GM21737 (cell line): Measurements from ENCODE around the gene BPTF.
"Not testable (repeated sequence)": the region's sequence is repeated elsewhere in the genome, so short reads cannot be mapped to it uniquely, and the experiment has no call there.

ENCODE experiments used
- ATAC-seq: cut with Tn5 transposase; IDR thresholded peaks from one replicate; pipeline ENCODE4 v1.9.1; 2021; ENCODE audit warnings: mild to moderate bottlenecking, moderate library complexity; ENCODE audit not compliant: unreplicated experiment

The BPTF gene

DNA sequence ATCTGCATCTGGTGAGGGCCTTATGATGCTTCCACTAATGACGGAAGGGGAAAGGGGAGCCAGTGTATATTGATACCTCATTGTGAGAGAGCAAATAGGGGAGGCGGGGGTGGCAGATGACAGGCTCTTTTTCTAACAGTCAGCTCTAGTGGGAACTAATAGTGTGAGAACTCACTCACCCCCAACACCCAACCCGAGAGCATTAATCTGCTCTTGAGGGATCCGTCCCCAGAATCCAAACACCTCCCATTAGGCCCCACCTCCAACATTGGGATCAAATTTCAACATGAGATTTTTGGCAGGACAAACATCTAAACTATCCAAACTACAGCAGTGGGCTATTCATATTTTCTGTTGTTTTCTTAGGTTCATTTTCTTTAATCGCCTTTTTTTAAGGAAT is 54.4 kb downstream of the BPTF start:
- ATAC-seq: no peak

DNA sequence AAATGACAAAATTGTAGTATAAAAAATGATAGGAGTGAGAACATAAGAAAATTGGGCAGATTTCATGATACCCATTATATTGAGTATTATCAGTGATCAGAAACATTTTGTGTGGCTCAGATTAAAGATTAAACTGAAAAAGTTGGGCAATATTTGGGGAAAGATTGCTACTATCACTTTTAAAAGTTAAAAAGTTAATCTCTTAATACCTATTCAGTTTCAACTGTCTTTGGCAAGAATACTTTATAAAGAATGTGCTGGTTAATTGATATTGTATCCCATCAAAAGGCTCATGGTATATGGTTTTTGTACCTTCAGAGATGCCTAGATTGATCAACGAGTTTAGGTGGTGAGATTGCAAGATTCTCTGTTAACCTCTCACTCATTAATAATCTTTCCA is 55.8 kb downstream of the BPTF start:
- no peak for ATAC-seq

DNA sequence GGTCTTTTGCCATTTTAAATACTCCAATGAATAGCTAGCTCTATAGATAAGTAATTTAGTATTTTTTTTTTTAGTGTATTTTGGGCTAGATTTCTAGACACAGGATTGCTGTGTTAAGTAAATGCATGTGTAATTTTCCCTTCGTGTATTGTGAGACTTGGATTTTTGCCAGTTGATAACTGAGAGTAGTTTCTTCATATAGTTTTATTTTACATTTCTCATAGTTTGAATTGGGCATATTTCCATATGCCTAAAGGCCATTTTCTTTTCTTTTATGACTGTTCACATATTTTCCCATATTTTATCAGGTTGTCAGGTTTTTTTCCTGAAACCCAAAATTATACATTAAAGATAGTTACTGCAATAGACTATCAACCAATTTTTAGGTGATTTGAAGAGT is 59.4 kb downstream of the BPTF start:
- no peak for ATAC-seq

DNA sequence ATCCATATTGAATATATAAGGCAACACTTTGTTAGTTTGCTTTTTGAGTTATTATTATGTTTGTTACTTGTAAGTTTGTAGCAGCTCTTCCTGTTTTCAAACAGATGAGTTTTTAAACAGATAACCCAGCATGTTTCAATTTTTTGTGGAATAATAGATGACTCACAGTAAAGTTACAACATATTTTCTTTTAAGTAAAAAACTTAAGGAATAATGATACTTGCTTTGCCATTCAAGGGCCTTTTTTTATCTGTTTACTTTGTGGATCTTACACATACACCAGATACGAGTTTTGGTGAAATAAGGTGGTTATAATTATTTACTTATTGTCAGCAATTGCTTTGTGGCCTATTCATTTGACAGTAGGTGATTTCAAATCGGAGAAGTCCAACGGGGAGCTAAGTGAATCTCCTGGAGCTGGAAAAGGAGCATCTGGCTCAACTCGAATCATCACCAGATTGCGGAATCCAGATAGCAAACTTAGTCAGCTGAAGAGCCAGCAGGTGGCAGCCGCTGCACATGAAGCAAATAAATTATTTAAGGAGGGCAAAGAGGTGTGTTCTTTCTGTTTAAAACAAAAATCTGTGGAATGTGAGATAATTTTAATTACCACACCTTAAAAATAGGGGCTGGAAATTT is 66.3 kb downstream of the BPTF start:
- ATAC-seq: no peak

DNA sequence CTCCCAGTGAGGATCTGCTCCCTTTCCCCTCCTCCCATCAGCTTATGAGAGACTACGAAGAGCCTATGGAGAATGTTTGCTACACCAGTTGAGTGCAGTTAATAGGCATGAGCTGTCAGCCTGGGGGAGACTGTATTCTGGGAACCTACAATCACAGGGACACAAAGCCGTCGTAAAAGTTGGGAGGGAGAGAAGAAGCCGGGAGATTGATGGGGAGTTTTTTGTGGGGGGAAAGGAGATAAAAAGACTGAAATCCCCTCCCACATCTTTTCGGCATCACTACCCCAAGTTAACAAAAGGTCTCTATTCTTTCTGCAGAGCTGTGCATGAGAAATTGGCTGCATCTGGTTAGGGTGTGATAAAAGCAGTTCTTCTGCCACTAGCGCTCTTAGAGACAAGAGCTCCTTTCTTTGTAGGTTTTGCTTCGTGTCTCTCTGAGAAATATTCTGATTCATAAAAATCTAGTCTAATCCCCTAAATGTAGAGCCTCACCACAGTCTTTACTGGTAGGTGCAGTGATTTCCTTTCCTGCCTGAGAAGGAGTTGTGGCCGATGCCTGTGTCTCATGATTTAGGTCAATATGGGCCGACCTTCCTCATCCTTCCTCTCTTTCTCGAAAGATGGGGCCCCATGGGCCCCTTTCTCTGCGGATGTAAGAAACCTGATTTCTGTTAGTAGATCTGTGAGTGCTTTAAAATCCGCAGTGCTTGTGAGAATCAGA is 77.4 kb downstream of the BPTF start:
- ATAC-seq: no peak

DNA sequence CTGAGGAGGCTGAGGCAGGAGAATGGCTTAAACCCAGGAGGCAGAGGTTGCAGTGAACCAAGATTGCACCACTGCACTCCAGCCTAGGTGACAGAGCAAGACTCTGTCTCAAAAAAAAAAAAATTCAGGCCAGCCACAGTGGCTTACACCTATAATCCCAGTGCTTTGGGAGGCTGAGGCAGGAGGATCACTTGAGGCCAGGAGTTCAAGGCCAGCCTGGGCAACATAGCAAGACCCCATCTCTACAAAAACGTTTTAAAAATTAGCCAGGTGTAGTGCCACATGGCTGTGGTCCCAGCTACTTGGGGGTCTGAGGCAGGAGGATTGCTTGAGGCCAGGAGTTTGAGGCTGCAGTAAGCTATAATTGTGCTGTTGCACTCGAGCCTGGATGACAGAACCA is 80.0 kb downstream of the BPTF start:
- ATAC-seq: not testable (repeated sequence)

DNA sequence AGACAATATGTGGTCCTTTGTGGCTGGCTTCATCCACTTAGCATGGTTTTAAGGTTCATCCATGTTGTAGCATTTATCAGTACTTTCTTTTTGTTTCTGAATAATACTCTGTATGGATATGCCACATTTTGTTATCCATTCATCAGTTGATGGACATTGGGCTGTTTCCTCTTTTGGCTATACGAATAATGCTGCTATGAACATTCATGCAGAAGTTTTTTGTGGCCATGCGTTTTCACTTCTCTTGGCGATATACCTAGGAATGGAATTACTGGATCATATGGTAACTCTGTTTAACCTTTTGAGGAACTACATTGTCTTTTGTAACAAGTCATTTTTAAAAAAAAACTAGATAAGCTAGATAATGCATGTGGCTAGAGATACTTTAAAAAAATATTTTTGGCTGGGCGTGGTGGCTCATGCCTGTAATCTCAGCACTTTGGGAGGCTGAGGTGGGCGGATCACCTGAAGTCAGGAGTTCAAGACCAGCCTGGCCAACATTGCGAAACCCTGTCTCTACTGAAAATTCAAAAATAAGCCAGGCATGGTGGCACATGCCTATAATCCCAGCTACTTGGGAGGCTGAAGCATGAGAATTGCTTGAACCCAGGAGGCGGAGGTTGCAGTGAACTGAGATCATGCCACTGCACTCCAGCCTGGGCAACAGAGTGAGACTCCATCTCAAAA is 85.0 kb downstream of the BPTF start:
- ATAC-seq: not testable (repeated sequence)

DNA sequence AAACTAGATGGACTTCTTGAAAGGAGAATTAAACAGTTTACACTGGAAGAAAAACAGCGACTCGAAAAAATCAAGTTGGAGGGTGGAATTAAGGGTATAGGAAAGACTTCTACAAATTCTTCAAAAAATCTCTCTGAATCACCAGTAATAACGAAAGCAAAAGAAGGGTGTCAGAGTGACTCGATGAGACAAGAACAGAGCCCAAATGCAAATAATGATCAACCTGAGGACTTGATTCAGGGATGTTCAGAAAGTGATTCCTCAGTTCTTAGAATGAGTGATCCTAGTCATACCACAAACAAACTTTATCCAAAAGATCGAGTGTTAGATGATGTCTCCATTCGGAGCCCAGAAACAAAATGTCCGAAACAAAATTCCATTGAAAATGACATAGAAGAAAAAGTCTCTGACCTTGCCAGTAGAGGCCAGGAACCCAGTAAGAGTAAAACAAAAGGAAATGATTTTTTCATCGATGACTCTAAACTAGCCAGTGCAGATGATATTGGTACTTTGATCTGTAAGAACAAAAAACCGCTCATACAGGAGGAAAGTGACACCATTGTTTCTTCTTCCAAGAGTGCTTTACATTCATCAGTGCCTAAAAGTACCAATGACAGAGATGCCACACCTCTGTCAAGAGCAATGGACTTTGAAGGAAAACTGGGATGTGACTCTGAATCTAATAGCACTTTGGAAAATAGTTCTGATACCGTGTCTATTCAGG is 85.9 kb downstream of the BPTF start:
- ATAC-seq: no peak

DNA sequence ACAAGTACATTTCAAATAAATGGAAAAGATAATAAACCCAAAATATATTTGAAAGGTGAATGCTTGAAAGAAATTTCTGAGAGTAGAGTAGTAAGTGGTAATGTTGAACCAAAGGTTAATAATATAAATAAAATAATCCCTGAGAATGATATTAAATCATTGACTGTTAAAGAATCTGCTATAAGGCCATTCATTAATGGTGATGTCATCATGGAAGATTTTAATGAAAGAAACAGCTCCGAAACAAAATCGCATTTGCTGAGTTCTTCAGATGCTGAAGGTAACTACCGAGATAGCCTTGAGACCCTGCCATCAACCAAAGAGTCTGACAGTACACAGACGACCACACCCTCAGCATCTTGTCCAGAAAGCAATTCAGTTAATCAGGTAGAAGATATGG is 86.8 kb downstream of the BPTF start:
- ATAC-seq: no peak

DNA sequence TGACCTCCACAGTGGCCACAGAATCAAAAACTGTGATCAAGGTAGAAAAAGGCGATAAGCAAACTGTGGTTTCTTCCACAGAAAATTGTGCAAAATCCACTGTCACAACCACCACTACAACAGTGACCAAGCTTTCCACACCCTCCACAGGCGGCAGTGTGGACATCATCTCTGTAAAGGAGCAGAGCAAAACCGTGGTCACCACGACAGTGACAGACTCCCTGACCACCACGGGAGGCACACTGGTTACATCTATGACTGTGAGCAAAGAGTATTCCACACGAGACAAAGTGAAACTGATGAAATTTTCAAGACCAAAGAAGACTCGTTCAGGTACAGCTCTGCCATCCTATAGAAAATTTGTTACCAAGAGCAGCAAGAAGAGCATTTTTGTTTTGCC is 87.4 kb downstream of the BPTF start:
- no peak for ATAC-seq

DNA sequence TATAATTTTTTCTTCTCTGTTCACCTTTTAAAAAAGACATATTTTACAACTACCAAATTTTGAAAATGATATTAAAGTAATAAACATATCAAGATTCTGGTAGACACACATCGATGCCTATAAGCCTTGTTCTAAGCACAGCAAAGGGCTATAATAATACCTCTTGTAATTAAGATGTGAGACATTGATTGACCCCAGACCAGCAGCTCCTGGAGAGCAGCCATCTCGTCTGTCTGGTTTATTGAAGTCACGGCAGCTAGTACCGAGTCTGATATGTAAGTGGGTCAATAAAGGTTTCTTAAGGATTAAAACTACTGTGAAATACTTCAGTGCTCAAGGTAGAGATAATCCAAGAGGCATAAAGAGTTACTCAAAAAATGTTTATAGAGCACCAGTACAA is 94.9 kb downstream of the BPTF start:
- ATAC-seq: no peak

DNA sequence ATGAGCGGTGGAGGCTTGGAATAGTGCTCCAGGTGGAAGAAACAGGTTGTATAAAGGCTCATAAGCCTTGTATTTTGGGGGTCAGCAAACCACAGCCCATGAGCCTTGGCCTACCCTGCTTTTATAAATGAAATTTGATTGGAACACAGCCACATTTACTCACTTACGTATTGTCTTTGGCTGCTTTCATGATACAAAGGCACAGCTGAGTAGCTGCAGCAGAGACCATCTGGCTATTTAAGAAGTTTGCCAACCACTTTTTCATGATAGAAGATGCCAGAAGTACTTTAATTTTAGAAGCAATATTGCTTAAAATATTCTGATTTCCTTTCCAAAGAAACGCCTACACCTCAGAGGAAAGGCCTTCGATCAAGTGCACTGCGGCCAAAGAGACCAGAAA is 97.2 kb downstream of the BPTF start:
- no peak for ATAC-seq

DNA sequence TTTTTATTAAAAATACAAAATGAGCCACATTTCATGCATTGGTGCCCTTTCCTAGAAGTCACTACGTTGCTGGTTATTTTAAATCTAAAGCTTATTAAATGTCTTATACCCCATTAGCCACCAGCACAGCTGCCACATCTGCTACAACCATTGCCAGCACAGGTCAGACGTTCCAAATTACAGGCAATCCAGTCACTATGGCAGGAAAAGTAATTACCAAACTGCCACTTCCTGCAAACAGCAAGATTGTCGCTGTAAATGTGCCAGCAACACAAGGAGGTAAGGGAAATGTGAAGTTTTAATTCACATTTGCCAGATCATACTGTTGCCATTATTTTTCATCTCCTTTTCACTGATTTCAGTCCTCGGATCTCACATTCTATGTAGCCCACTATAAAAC is 103.5 kb downstream of the BPTF start:
- ATAC-seq: not testable (repeated sequence)

DNA sequence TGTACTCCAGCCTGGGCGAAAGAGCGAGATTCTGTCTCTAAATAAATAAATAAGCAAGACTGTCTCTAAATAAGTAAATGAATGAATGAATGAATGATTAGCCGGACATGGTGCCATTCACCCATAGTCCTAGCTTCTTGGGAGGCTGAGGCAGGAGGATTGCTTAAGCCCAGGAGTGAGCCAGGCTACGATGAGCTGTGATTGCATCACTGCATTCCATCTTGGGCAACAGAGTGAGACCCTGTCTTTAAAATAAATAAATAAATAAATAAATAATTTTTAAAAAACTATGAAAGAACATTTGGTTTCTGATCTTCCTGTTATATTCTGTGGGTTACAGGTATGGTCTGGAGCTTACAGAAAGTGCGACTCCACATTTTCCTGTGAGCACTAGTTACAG is 105.9 kb downstream of the BPTF start:
- ATAC-seq: no peak

DNA sequence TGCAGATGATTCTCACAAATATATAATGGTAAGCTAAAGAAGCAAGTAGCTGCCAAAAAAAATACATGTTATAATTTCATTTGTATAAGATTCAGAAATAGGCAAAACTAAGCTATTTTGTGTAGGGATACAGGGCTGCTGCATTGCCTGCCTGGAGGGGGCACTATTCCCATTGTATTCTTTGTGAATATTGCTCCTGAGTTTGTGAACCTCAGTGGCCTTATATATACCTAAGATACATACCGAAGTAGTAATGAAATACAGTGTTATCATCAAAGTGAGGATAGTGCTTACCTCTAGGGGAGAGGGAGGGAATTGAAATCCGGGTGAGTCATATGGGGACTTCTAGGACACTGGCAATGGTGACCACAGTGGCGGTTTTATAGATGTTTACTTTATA is 117.5 kb downstream of the BPTF start:
- ATAC-seq: no peak

DNA sequence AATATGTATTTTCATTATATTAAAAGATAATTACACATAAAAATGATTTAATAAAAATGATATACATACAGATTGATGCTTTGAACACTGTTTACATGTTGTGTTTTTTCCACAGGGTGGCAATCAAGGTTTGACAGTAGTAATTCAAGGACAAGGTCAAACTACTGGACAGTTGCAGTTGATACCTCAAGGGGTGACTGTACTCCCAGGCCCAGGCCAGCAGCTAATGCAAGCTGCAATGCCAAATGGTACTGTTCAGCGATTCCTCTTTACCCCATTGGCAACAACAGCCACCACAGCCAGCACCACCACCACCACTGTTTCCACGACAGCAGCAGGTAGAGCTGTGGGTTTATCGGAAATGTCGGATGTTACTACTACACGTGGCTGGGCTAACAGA is 118.7 kb downstream of the BPTF start:
- no peak for ATAC-seq

DNA sequence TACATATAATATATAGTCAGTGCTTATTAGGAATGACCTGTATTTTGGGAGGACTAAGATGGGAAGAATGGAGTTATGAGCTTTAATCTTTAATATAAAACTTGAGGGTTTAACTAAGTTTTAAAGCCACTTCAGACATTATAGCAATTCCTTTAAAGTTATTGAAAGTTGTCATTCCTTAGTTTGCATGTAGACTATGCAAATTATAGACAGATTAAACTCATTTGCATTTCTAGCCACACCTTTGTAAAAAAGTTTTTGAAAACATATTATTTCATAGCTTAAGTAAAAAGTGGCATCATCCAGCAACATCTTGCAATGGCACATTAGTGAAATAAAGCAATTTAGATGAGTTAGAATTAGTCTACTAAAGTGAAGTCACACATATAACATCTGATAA is 121.2 kb downstream of the BPTF start:
- no peak for ATAC-seq

DNA sequence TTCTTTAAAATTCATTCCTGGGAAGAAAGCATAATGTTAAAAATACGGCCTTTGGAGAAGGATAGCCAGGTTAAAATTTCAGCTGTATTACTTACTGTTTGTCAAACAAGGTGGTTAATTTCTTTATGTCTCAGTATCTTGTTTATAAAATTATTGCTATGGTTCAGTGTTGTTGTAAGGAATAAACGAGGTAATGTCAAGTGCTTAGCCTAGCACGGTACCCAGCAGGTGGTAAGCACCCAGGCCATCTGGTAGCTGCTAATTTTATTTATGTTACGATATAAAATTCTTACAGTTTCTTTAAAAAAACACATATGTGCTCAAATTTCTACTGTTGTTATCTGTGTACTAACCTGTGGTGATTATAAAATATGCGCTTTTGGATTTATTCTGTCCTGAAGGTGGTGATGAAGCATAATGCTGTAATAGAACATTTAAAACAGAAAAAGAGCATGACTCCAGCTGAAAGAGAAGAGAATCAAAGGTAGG is 122.1 kb downstream of the BPTF start:
- no peak for ATAC-seq

DNA sequence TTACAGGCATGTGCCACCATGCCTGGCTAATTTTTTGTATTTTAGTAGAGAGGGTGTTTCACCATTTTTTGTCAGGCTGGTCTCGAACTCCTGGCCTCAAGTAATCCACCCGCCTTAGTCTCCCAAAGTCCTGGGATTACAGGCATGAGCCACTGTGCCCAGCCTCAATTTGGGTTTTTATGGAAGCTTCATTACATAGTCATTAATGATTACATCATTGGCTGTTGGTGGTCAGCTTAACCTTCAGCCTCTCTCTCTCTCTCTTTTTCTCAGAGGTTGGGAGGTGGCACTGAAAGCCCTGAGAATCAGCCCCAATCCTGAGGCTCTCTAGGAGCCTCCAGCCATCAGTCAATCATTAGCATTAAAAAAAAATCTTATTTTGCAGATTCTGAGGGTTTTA is 125.6 kb downstream of the BPTF start:
- ATAC-seq: no peak

DNA sequence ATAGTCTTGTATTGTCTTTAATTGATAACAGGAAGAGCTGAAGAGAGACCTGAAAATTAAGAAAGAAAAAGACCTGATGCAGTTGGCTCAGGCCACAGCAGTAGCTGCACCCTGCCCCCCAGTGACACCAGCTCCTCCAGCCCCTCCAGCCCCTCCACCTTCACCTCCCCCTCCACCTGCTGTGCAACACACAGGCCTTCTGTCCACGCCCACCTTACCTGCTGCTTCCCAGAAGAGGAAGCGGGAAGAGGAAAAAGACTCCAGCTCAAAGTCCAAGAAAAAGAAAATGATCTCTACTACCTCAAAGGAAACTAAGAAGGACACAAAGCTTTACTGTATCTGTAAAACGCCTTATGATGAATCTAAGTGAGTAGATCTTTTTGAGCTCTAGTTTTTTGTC is 134.2 kb downstream of the BPTF start:
- no peak for ATAC-seq

DNA sequence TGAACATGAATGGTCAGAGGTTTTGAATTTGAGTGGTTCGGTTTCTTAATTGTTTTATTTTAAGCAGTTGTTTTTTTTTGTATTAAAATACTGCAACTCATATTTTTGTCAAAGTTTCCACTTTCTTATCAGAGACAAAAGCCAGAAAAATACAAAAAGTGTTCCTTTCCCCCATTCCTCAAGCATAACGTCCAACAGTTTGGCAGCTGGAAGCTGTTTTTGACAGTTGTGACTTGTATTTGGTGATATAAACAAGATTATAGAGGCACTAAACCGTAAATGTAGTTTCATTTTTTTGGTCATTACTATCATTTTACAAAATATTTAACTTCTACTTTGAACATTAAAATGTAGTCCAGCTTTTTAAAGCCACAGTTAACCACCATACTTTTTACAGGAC is 135.0 kb downstream of the BPTF start:
- not testable (repeated sequence) for ATAC-seq
